NCI-H2196 (cell line): ENCODE data around the gene ERBB4.

Source experiments
- DNase-seq: peaks from one replicate; lab custom pipeline; 2025; ENCODE audit not compliant: unreplicated experiment; lab: John Stamatoyannopoulos, UW

Gene ERBB4

GRCh38 chr2:212441141-212441540 is 97.5 kb downstream of the ERBB4 start:
- no peak for DNase-seq

- no peak for DNase-seq
Observed at GRCh38 chr2:212428681-212429478, 109.7 kb downstream of the ERBB4 start.

GRCh38 chr2:212427638-212428037 is 111.0 kb downstream of the ERBB4 start:
- no peak for DNase-seq

- DNase-seq = no peak
Observed at GRCh38 chr2:212426637-212427412, 111.8 kb downstream of the ERBB4 start.

GRCh38 chr2:212424082-212424481 is 114.5 kb downstream of the ERBB4 start:
- no peak for DNase-seq

GRCh38 chr2:212423089-212423488 is 115.5 kb downstream of the ERBB4 start:
- no peak for DNase-seq

GRCh38 chr2:212421556-212422334 is 116.9 kb downstream of the ERBB4 start:
- no peak for DNase-seq

GRCh38 chr2:212416086-212416485 is 122.5 kb downstream of the ERBB4 start:
- DNase-seq = no peak

- no peak for DNase-seq
Observed at GRCh38 chr2:212414767-212415211, 123.8 kb downstream of the ERBB4 start.

- no peak for DNase-seq
Observed at GRCh38 chr2:212409560-212409959, 129.0 kb downstream of the ERBB4 start.

GRCh38 chr2:212408524-212408923 is 130.1 kb downstream of the ERBB4 start:
- DNase-seq = no peak

GRCh38 chr2:212406716-212407115 is 131.9 kb downstream of the ERBB4 start:
- no peak for DNase-seq

- no peak for DNase-seq
Observed at GRCh38 chr2:212402316-212402715, 136.3 kb downstream of the ERBB4 start.

GRCh38 chr2:212398316-212398715 is 140.3 kb downstream of the ERBB4 start:
- no peak for DNase-seq

- DNase-seq = no peak
Observed at GRCh38 chr2:212392544-212392943, 146.1 kb downstream of the ERBB4 start.

- DNase-seq = no peak
Observed at GRCh38 chr2:212392043-212392442, 146.6 kb downstream of the ERBB4 start.

- no peak for DNase-seq
Observed at GRCh38 chr2:212387146-212387545, 151.5 kb downstream of the ERBB4 start.

- DNase-seq = no peak
Observed at GRCh38 chr2:212385241-212385640, 153.4 kb downstream of the ERBB4 start.

- DNase-seq = no peak
Observed at GRCh38 chr2:212384027-212384426, 154.6 kb downstream of the ERBB4 start.

- no peak for DNase-seq
Observed at GRCh38 chr2:212381428-212382102, 157.0 kb downstream of the ERBB4 start.

- no peak for DNase-seq
Observed at GRCh38 chr2:212379103-212379502, 159.5 kb downstream of the ERBB4 start.
